Spleen (tissue), 11 donors: ENCODE measurements around the gene COL4A1. TPM values are rescaled to one million over a fixed set of nuclear protein-coding genes. Genes with fewer than 3 reads are reported as not detected.

Source experiments
- DNase-seq: peaks from one replicate; pipeline ENCODE4 v3.0.0-alpha.2; 2020
- H3K27ac ChIP-seq, 8 donors: fragments of 200-600 bp; sonication (generic) in 7 of 8; 1 replicate in 4 of 8; 2 replicates in 4 of 8; pipeline versions ENCODE4 v1.5.0 to v1.8.0; 2016 to 2021; ENCODE audit warnings: inconsistent platforms in 4 of 8, mild to moderate bottlenecking in 4 of 8, moderate library complexity in 1 of 8
- H3K27me3 ChIP-seq, 7 donors: fragments of 200-600 bp; sonication (generic) in 6 of 7; replicated peaks in 1 of 7; 1 replicate in 4 of 7; 2 replicates in 3 of 7; pipeline versions ENCODE4 v1.5.0 to v1.8.0; 2016 to 2021; ENCODE audit warnings: inconsistent platforms in 3 of 7, mild to moderate bottlenecking in 1 of 7
- H3K36me3 ChIP-seq, 6 donors: fragments of 200-600 bp; sonication (generic) in 5 of 6; 1 replicate in 4 of 6; 2 replicates in 2 of 6; pipeline versions ENCODE4 v1.5.0 to v1.8.0; 2016 to 2021; ENCODE audit warnings: inconsistent platforms in 2 of 6
- H3K4me1 ChIP-seq, 6 donors: fragments of 200-600 bp; sonication (generic) in 5 of 6; 1 replicate in 3 of 6; 2 replicates in 3 of 6; pipeline versions ENCODE4 v1.5.0 to v1.8.0; 2016 to 2021; ENCODE audit warnings: inconsistent platforms in 3 of 6
- H3K4me3 ChIP-seq, 8 donors: fragments of 200-600 bp; sonication (generic) in 7 of 8; 1 replicate in 4 of 8; 2 replicates in 4 of 8; pipeline versions ENCODE4 v1.5.0 to v1.8.0; 2016 to 2021; ENCODE audit warnings: inconsistent platforms in 4 of 8, mild to moderate bottlenecking in 4 of 8, moderate library complexity in 2 of 8
- H3K9me3 ChIP-seq, 8 donors: fragments of 200-600 bp; sonication (generic) in 7 of 8; 1 replicate in 4 of 8; 2 replicates in 4 of 8; pipeline versions ENCODE4 v1.5.0 to v1.8.0; 2016 to 2021; ENCODE audit warnings: inconsistent platforms in 4 of 8
- CTCF ChIP-seq, 11 experiments: fragments of 200-600 bp in 7 of 11; fragments of 450-650 bp in 4 of 11; sonication (generic) in 4 of 11; IDR thresholded peaks in 8 of 11; conservative IDR thresholded peaks in 3 of 11; 1 replicate in 7 of 11; 2 replicates in 4 of 11; pipeline versions ENCODE4 v1.4.0 to v1.8.0; 2016 to 2021; ENCODE audit warnings: antibody characterized with exemption in 11 of 11, inconsistent platforms in 4 of 11, mild to moderate bottlenecking in 1 of 11
- POLR2A ChIP-seq, 3 donors: fragments of 450-650 bp; IDR thresholded peaks; one replicate each; pipeline ENCODE4 v1.5.1; 2017; ENCODE audit warnings: antibody characterized with exemption in 3 of 3, mild to moderate bottlenecking in 1 of 3
- POLR2AphosphoS5 ChIP-seq, 3 donors: sonication (generic); formaldehyde crosslinking; IDR thresholded peaks; one replicate each; pipeline ENCODE4 v1.5.1; 2017; ENCODE audit warnings: antibody characterized with exemption in 3 of 3
- WGBS, 5 donors: extraction: QIAGEN DNeasy Blood & Tissue Kit in 3 of 5; methylation state at CpG; one replicate each; pipeline versions ENCODE4 v1.1.5 to v1.1.7; 2013 to 2018; 5-methylcytosine and 5-hydroxymethylcytosine counted together
- intact Hi-C: fragments of 100-400 bp; cut with DNase I; formaldehyde crosslinking; loops from one replicate; pipeline ENCODE4 v1.15.0; 2023; ENCODE audit warnings: low total_unique reads
- polyA plus RNA-seq, 3 donors: library from polyadenylated mRNA; stranded (reverse); fragments of 200-250 nt; gene quantifications; one replicate each; pipeline ENCODE4 v1.2.1, GENCODE V29; 2013
- total RNA-seq, 7 donors: library from RNA; depleted of rRNA in 3 of 7; stranded (reverse); fragments of >200 nt in 3 of 7; fragmentation: NEBNext Ultra II Directional in 4 of 7; extraction: Animal tissue kit (Norgen Biotek cat#: 25700) in 4 of 7; gene quantifications; one replicate each; pipeline versions ENCODE4 v1.1.0 to v1.2.1, GENCODE V29; 2016 to 2021
- donor health status: healthy with polysubstance abuse.
- donor health status: DM: no; HTN: no; CAD: no; lungs with moderate emphysema.
- donor health status: DM: no; HTN: no; CAD: no.
- donor health status: Bipolar disorder and iron deficiency.
- donor health status: healthy.
- donor health status: DM: no; HTN: no; CAD: no.
- donor health status: DM: yes; HTN: yes; CAD: no.

Gene COL4A1
- total and polyA plus RNA-seq, 10 donors, result 37.9 to 959 (median 340) TPM

GRCh38 chr13:110118106-110118505, 188.9 kb downstream of the COL4A1 start:
- DNase-seq, result no peak
- no peaks in the 10 kb centered on the region for H3K4me1 ChIP-seq
- intact Hi-C loops, result no loop called here
- no peak overlapping the region for H3K27ac ChIP-seq
- TF ChIP-seq POLR2AphosphoS5 (IDR thresholded peaks at IDR 0.05) (peak in 2 of 3 donors; percentile 9 to 26), POLR2A (IDR thresholded peaks at IDR 0.05) (no peak), CTCF (IDR thresholded peaks at IDR 0.05 in 8 of 11, conservative IDR thresholded peaks at IDR 0.05 in 3 of 11) (no peak)
- no peaks in the 10 kb centered on the region for H3K9me3 ChIP-seq
- no peaks in the 10 kb centered on the region for H3K36me3 ChIP-seq
- peaks cover 0 to 42% (median 4%) of the 10 kb centered on the region in 7 donors for H3K27me3 ChIP-seq
- H3K4me3 ChIP-seq, result no peak overlapping the region
- WGBS, 5 donors, result 66 to 75% (median 73%) methylated on average over 11 of the region's 11 CpGs

GRCh38 chr13:110116072-110116487, 190.9 kb downstream of the COL4A1 start:
- intact Hi-C loops, result no loop called here
- Histone ChIP-seq H3K27ac (no peak overlapping the region), H3K4me3 (no peak overlapping the region), H3K36me3 (no peaks in the 10 kb centered on the region), H3K27me3 (peaks cover 0 to 42% (median 4%) of the 10 kb centered on the region in 7 donors), H3K4me1 (no peaks in the 10 kb centered on the region), H3K9me3 (no peaks in the 10 kb centered on the region)
- TF ChIP-seq POLR2A (IDR thresholded peaks at IDR 0.05) (no peak), CTCF (IDR thresholded peaks at IDR 0.05 in 8 of 11, conservative IDR thresholded peaks at IDR 0.05 in 3 of 11) (peak; percentile 14 to 84 (median 66)), POLR2AphosphoS5 (IDR thresholded peaks at IDR 0.05) (peak in 1 of 3 donors; percentile 39)
- 20 to 34% (median 30%) methylated on average over 23 of the region's 23 CpGs for WGBS, 5 donors
- peak; percentile 89 for DNase-seq

- DNase-seq, result no peak
- no peak for TF ChIP-seq POLR2A (IDR thresholded peaks at IDR 0.05)
- no peak for TF ChIP-seq POLR2AphosphoS5 (IDR thresholded peaks at IDR 0.05)
- no peak for TF ChIP-seq CTCF (IDR thresholded peaks at IDR 0.05 in 8 of 11, conservative IDR thresholded peaks at IDR 0.05 in 3 of 11)
- intact Hi-C loops, result no loop called here
- no peaks in the 10 kb centered on the region for H3K9me3 ChIP-seq
- 67 to 80% (median 73%) methylated on average over 5 of the region's 5 CpGs for WGBS, 5 donors
- no peaks in the 10 kb centered on the region for H3K36me3 ChIP-seq
- no peaks in the 10 kb centered on the region for H3K4me1 ChIP-seq
- no peak overlapping the region for H3K4me3 ChIP-seq
- peaks cover 0 to 42% (median 4%) of the 10 kb centered on the region in 7 donors for H3K27me3 ChIP-seq
- H3K27ac ChIP-seq, result no peak overlapping the region
These were observed 191.4 kb downstream of the COL4A1 start for GRCh38 chr13:110115591-110115990.

- no peaks in the 10 kb centered on the region for H3K36me3 ChIP-seq
- intact Hi-C loops, result no loop called here
- WGBS, 5 donors, result 57 to 79% (median 71%) methylated on average over 2 of the region's 2 CpGs
These were observed 192.6 kb downstream of the COL4A1 start for GRCh38 chr13:110114316-110114715.

More at GRCh38 chr13:110114316-110114715, 192.6 kb downstream of the COL4A1 start:
- Histone ChIP-seq H3K4me1 (no peaks in the 10 kb centered on the region), H3K4me3 (no peak overlapping the region), H3K27ac (no peak overlapping the region), H3K27me3 (peaks cover 0 to 40% (median 4%) of the 10 kb centered on the region in 7 donors), H3K9me3 (no peaks in the 10 kb centered on the region)
- no peak for DNase-seq
- no peak for TF ChIP-seq CTCF (IDR thresholded peaks at IDR 0.05 in 8 of 11, conservative IDR thresholded peaks at IDR 0.05 in 3 of 11)
- no peak for TF ChIP-seq POLR2AphosphoS5 (IDR thresholded peaks at IDR 0.05)
- TF ChIP-seq POLR2A (IDR thresholded peaks at IDR 0.05), result no peak
